Vagina (tissue), 2 donors: ENCODE measurements around the gene CXXC4. TPM values are rescaled to one million over a fixed set of nuclear protein-coding genes. Genes with fewer than 3 reads are reported as not detected.

Experiments used
- DNase-seq, 2 donors: peaks; one replicate each; pipeline ENCODE4 v3.0.0-alpha.2; 2017; ENCODE audit errors: extremely low spot score in 2 of 2
- H3K27ac ChIP-seq: fragments of 200-600 bp; sonication (generic); one replicate; pipeline ENCODE4 v1.5.1; 2019
- H3K27me3 ChIP-seq: fragments of 200-600 bp; sonication (generic); one replicate; pipeline ENCODE4 v1.5.1; 2019
- H3K36me3 ChIP-seq, 2 donors: fragments of 200-600 bp; sonication (generic); one replicate each; pipeline ENCODE4 v1.5.1; 2017 to 2019
- H3K4me1 ChIP-seq: fragments of 200-600 bp; sonication (generic); one replicate; pipeline ENCODE4 v1.5.1; 2019
- H3K4me3 ChIP-seq, 2 donors: fragments of 200-600 bp; sonication (generic); 1 replicate in 1 of 2; 2 replicates in 1 of 2; pipeline ENCODE4 v1.5.1; 2016 to 2019
- H3K9me3 ChIP-seq: fragments of 200-600 bp; sonication (generic); one replicate; pipeline ENCODE4 v1.5.1; 2019
- CTCF ChIP-seq, 3 experiments: fragments of 450-650 bp in 2 of 3; fragments of 200-600 bp in 1 of 3; sonication (generic) in 1 of 3; IDR thresholded peaks; one replicate each; pipeline ENCODE4 v1.5.1; 2017 to 2019; ENCODE audit warnings: antibody characterized with exemption in 3 of 3, mild to moderate bottlenecking in 2 of 3, moderate library complexity in 2 of 3
- POLR2A ChIP-seq, 2 donors: fragments of 450-650 bp; IDR thresholded peaks; one replicate each; pipeline ENCODE4 v1.6.1; 2017; ENCODE audit warnings: antibody characterized with exemption in 2 of 2, mild to moderate bottlenecking in 2 of 2, moderate library complexity in 2 of 2
- POLR2AphosphoS5 ChIP-seq, 2 donors: sonication (generic); formaldehyde crosslinking; IDR thresholded peaks; one replicate each; pipeline ENCODE4 v1.9.0; 2017; ENCODE audit warnings: antibody characterized with exemption in 2 of 2, mild to moderate bottlenecking in 2 of 2, low read depth in 1 of 2; ENCODE audit not compliant: insufficient read depth in 1 of 2
- intact Hi-C: fragments of 100-400 bp; cut with DNase I; formaldehyde crosslinking; loops from one replicate; pipeline ENCODE4 v1.15.1; 2023
- total RNA-seq: library from RNA; depleted of rRNA; stranded (reverse); fragments of >200 nt; gene quantifications from one replicate; pipeline ENCODE4 v1.2.3, GENCODE V29; 2016

The CXXC4 gene
- total RNA-seq, 1 donor from 2014 or later = 0.74 TPM

GRCh38 chr4:104420766-104421165 lies 73.9 kb downstream of the CXXC4 start:
- Histone ChIP-seq H3K27me3 (no peaks in the 10 kb centered on the region), H3K27ac (no peak overlapping the region), H3K4me3 (no peak overlapping the region), H3K36me3 (no peaks in the 10 kb centered on the region), H3K4me1 (peaks cover 6% of the 10 kb centered on the region), H3K9me3 (no peaks in the 10 kb centered on the region)
- intact Hi-C loops = no loop called here
- no peak for DNase-seq
- TF ChIP-seq POLR2A (IDR thresholded peaks at IDR 0.05) = no peak
- no peak for TF ChIP-seq POLR2AphosphoS5 (IDR thresholded peaks at IDR 0.05; ENCODE audit: insufficient read depth in 1 of 2, low read depth in 1 of 2)
- TF ChIP-seq CTCF (IDR thresholded peaks at IDR 0.05) = no peak
